ENCODE data around the gene CRX.
"Not testable (repeated sequence)": the region's sequence is repeated elsewhere in the genome, so short reads cannot be mapped to it uniquely, and the experiment has no call there.

CRX gene

GRCh38 chr19:47859838-47860237, 38.1 kb downstream of the CRX start:
- H3K27ac ChIP-seq (replicated peaks; ENCODE audit: low read length); H2AFZ ChIP-seq (ENCODE audit: low read length); H3K4me3 ChIP-seq (ENCODE audit: low read length in 2 of 2); H3K79me1 ChIP-seq (ENCODE audit: low read depth, low read length); H2BK12ac ChIP-seq (ENCODE audit: low read length); H3K36me3 ChIP-seq (replicated peaks in 1 of 2; ENCODE audit: control insufficient read depth in 2 of 2, insufficient read depth in 2 of 2, low read length in 2 of 2); H3K23ac ChIP-seq (ENCODE audit: low read depth, low read length, poor library complexity); H3K4me1 ChIP-seq (ENCODE audit: control insufficient read depth in 2 of 2, insufficient read depth in 1 of 2, low read depth in 1 of 2, low read length in 2 of 2); H3K4ac ChIP-seq (ENCODE audit: low read length); DNase-seq (ENCODE audit: low spot score); H4K8ac ChIP-seq (ENCODE audit: low read depth, low read length); H2AK5ac ChIP-seq (ENCODE audit: low read depth, low read length); H2BK120ac ChIP-seq (ENCODE audit: low read depth, low read length); H3K9me3 ChIP-seq (replicated peaks in 1 of 2; ENCODE audit: control insufficient read depth in 2 of 2, insufficient read depth in 1 of 2, low read depth in 1 of 2, low read length in 2 of 2); H4K91ac ChIP-seq (ENCODE audit: low read depth, low read length, poor library complexity); H3K18ac ChIP-seq (ENCODE audit: low read length); H3K14ac ChIP-seq (ENCODE audit: low read length); H3K4me2 ChIP-seq (ENCODE audit: insufficient read depth, low read length, poor library complexity, severe bottlenecking); H3K27me3 ChIP-seq (ENCODE audit: control insufficient read depth in 3 of 3, insufficient read depth in 3 of 3, low read depth in 1 of 3, low read length in 3 of 3); H3K9ac ChIP-seq (ENCODE audit: low read depth, low read length, poor library complexity); H2BK15ac ChIP-seq (ENCODE audit: low read length); H2BK5ac ChIP-seq (ENCODE audit: low read length): not testable (repeated sequence)
- no CpG with 5 or more reads among the region's 17 CpGs for WGBS, 2 donors (ENCODE audit: extremely low coverage in 2 of 2, insufficient read length in 2 of 2, insufficient replicate concordance in 1 of 2)

- no peak overlapping the region for H3K27ac ChIP-seq (replicated peaks; ENCODE audit: low read length)
- no peak overlapping the region for H3K4me2 ChIP-seq (ENCODE audit: insufficient read depth, low read length, poor library complexity, severe bottlenecking)
- peak overlapping the region; percentile 44 for H3K9ac ChIP-seq (ENCODE audit: low read depth, low read length, poor library complexity)
- H3K18ac ChIP-seq (ENCODE audit: low read length): peak overlapping the region; percentile 91
- peak overlapping the region in 1 of 2 donors; percentile 58 for H3K4me3 ChIP-seq (ENCODE audit: low read length in 2 of 2)
- H3K9me3 ChIP-seq (replicated peaks in 1 of 2; ENCODE audit: control insufficient read depth in 2 of 2, insufficient read depth in 1 of 2, low read depth in 1 of 2, low read length in 2 of 2): peaks cover 0 to 2% of the 10 kb centered on the region in 2 donors
- H2BK5ac ChIP-seq (ENCODE audit: low read length): no peak overlapping the region
- H2AFZ ChIP-seq (ENCODE audit: low read length): no peak overlapping the region
- peak overlapping the region; percentile 98 for H2AK5ac ChIP-seq (ENCODE audit: low read depth, low read length)
- H3K4me1 ChIP-seq (ENCODE audit: control insufficient read depth in 2 of 2, insufficient read depth in 1 of 2, low read depth in 1 of 2, low read length in 2 of 2): peaks cover 0 to 4% of the 10 kb centered on the region in 2 donors
- peak overlapping the region; percentile 31 for H3K23ac ChIP-seq (ENCODE audit: low read depth, low read length, poor library complexity)
- no peaks in the 10 kb centered on the region for H3K36me3 ChIP-seq (replicated peaks in 1 of 2; ENCODE audit: control insufficient read depth in 2 of 2, insufficient read depth in 2 of 2, low read length in 2 of 2)
- H4K91ac ChIP-seq (ENCODE audit: low read depth, low read length, poor library complexity): peak overlapping the region; percentile 24
- peak overlapping the region; percentile 61 for H2BK120ac ChIP-seq (ENCODE audit: low read depth, low read length)
- WGBS, 2 donors (ENCODE audit: extremely low coverage in 2 of 2, insufficient read length in 2 of 2, insufficient replicate concordance in 1 of 2): no CpG with 5 or more reads among the region's 34 CpGs
- H2BK12ac ChIP-seq (ENCODE audit: low read length): peak overlapping the region; percentile 41
- H4K8ac ChIP-seq (ENCODE audit: low read depth, low read length): peak overlapping the region; percentile 17
- no peak for DNase-seq (ENCODE audit: low spot score)
- no peak overlapping the region for H3K14ac ChIP-seq (ENCODE audit: low read length)
- peak overlapping the region; percentile 97 for H2BK15ac ChIP-seq (ENCODE audit: low read length)
- no peak overlapping the region for H3K4ac ChIP-seq (ENCODE audit: low read length)
- no peaks in the 10 kb centered on the region for H3K27me3 ChIP-seq (ENCODE audit: control insufficient read depth in 3 of 3, insufficient read depth in 3 of 3, low read depth in 1 of 3, low read length in 3 of 3)
- H3K79me1 ChIP-seq (ENCODE audit: low read depth, low read length): no peaks in the 10 kb centered on the region
Observed at GRCh38 chr19:47860602-47861297, 39.0 kb downstream of the CRX start.

DNA sequence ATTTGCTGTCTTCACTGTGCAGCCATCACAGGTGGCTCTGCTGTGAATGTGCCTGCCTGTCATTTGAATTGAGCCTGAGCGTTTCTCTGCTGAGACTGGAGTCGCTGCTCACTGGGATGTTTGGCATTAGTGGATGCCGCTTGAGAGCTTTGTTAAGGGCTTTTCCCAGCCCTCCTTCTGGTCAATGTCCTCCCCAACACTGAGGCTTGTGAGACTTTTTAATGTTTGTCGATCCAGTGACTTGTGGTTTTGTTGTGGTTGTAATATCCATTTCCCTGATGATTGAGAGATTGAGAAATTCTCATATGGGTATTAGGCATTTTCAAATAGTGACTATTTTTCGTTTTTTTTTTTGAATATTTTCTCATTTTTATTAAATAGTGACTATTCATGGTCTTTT, 39.9 kb downstream of the CRX start:
- no peak overlapping the region for H2BK5ac ChIP-seq (ENCODE audit: low read length)
- H3K9ac ChIP-seq (ENCODE audit: low read depth, low read length, poor library complexity): no peak overlapping the region
- H4K8ac ChIP-seq (ENCODE audit: low read depth, low read length): no peak overlapping the region
- H3K9me3 ChIP-seq (replicated peaks in 1 of 2; ENCODE audit: control insufficient read depth in 2 of 2, insufficient read depth in 1 of 2, low read depth in 1 of 2, low read length in 2 of 2): peaks cover 0 to 2% of the 10 kb centered on the region in 2 donors
- H3K4me2 ChIP-seq (ENCODE audit: insufficient read depth, low read length, poor library complexity, severe bottlenecking): no peak overlapping the region
- no CpG with 5 or more reads among the region's 5 CpGs for WGBS, 2 donors (ENCODE audit: extremely low coverage in 2 of 2, insufficient read length in 2 of 2, insufficient replicate concordance in 1 of 2)
- no peaks in the 10 kb centered on the region for H3K36me3 ChIP-seq (replicated peaks in 1 of 2; ENCODE audit: control insufficient read depth in 2 of 2, insufficient read depth in 2 of 2, low read length in 2 of 2)
- H3K4ac ChIP-seq (ENCODE audit: low read length): no peak overlapping the region
- no peak overlapping the region for H2AK5ac ChIP-seq (ENCODE audit: low read depth, low read length)
- H3K27ac ChIP-seq (replicated peaks; ENCODE audit: low read length): no peak overlapping the region
- no peak overlapping the region for H2AFZ ChIP-seq (ENCODE audit: low read length)
- no peak overlapping the region for H4K91ac ChIP-seq (ENCODE audit: low read depth, low read length, poor library complexity)
- no peaks in the 10 kb centered on the region for H3K79me1 ChIP-seq (ENCODE audit: low read depth, low read length)
- H2BK12ac ChIP-seq (ENCODE audit: low read length): no peak overlapping the region
- H3K4me1 ChIP-seq (ENCODE audit: control insufficient read depth in 2 of 2, insufficient read depth in 1 of 2, low read depth in 1 of 2, low read length in 2 of 2): peaks cover 0 to 4% of the 10 kb centered on the region in 2 donors
- peak overlapping the region; percentile 97 for H2BK15ac ChIP-seq (ENCODE audit: low read length)
- no peak overlapping the region for H3K18ac ChIP-seq (ENCODE audit: low read length)
- DNase-seq (ENCODE audit: low spot score): no peak
- H3K27me3 ChIP-seq (ENCODE audit: control insufficient read depth in 3 of 3, insufficient read depth in 3 of 3, low read depth in 1 of 3, low read length in 3 of 3): no peaks in the 10 kb centered on the region
- no peak overlapping the region for H3K4me3 ChIP-seq (ENCODE audit: low read length in 2 of 2)
- no peak overlapping the region for H2BK120ac ChIP-seq (ENCODE audit: low read depth, low read length)
- no peak overlapping the region for H3K14ac ChIP-seq (ENCODE audit: low read length)
- no peak overlapping the region for H3K23ac ChIP-seq (ENCODE audit: low read depth, low read length, poor library complexity)

- Histone ChIP-seq H3K4me2 (ENCODE audit: insufficient read depth, low read length, poor library complexity, severe bottlenecking) (peak overlapping the region; percentile 12), H3K4me3 (ENCODE audit: low read length in 2 of 2) (no peak overlapping the region), H4K8ac (ENCODE audit: low read depth, low read length) (no peak overlapping the region), H2BK12ac (ENCODE audit: low read length) (no peak overlapping the region), H3K4me1 (ENCODE audit: control insufficient read depth in 2 of 2, insufficient read depth in 1 of 2, low read depth in 1 of 2, low read length in 2 of 2) (peaks cover 0 to 4% of the 10 kb centered on the region in 2 donors), H3K27me3 (ENCODE audit: control insufficient read depth in 3 of 3, insufficient read depth in 3 of 3, low read depth in 1 of 3, low read length in 3 of 3) (no peaks in the 10 kb centered on the region), H3K36me3 (replicated peaks in 1 of 2; ENCODE audit: control insufficient read depth in 2 of 2, insufficient read depth in 2 of 2, low read length in 2 of 2) (no peaks in the 10 kb centered on the region), H4K91ac (ENCODE audit: low read depth, low read length, poor library complexity) (no peak overlapping the region), H2AK5ac (ENCODE audit: low read depth, low read length) (no peak overlapping the region), H2BK5ac (ENCODE audit: low read length) (no peak overlapping the region), H3K18ac (ENCODE audit: low read length) (peak overlapping the region; percentile 8), H3K14ac (ENCODE audit: low read length) (no peak overlapping the region), H3K9ac (ENCODE audit: low read depth, low read length, poor library complexity) (no peak overlapping the region), H3K4ac (ENCODE audit: low read length) (no peak overlapping the region), H3K23ac (ENCODE audit: low read depth, low read length, poor library complexity) (no peak overlapping the region), H2AFZ (ENCODE audit: low read length) (peak overlapping the region; percentile 76), H2BK15ac (ENCODE audit: low read length) (no peak overlapping the region), H3K27ac (replicated peaks; ENCODE audit: low read length) (peak overlapping the region; percentile 67), H3K9me3 (replicated peaks in 1 of 2; ENCODE audit: control insufficient read depth in 2 of 2, insufficient read depth in 1 of 2, low read depth in 1 of 2, low read length in 2 of 2) (peaks cover 0 to 2% of the 10 kb centered on the region in 2 donors), H2BK120ac (ENCODE audit: low read depth, low read length) (no peak overlapping the region), H3K79me1 (ENCODE audit: low read depth, low read length) (no peaks in the 10 kb centered on the region)
- DNase-seq (ENCODE audit: low spot score): peak; percentile 91
- WGBS, 2 donors (ENCODE audit: extremely low coverage in 2 of 2, insufficient read length in 2 of 2, insufficient replicate concordance in 1 of 2): no CpG with 5 or more reads among the region's 14 CpGs
Observed at GRCh38 chr19:47863514-47863936, 41.8 kb downstream of the CRX start.

Data from neuronal stem cell (in vitro differentiated cells).